Neural crest cell (in vitro differentiated cells): ENCODE data around the gene ADCY2. TPM values are rescaled to one million over a fixed set of nuclear protein-coding genes. Genes with fewer than 3 reads are reported as not detected.

Experiments
- DNase-seq: peaks from one replicate; pipeline ENCODE4 v3.0.0; 2021; ENCODE audit warnings: low read depth, mixed read lengths, low spot score
- H3K27ac Mint-ChIP-seq: one replicate; pipeline ENCODE4 v1.8.0; 2021; ENCODE audit warnings: mild to moderate bottlenecking, mixed read lengths; ENCODE audit not compliant: unreplicated experiment
- H3K27me3 Mint-ChIP-seq: 2 replicates; pipeline ENCODE4 v1.8.0; 2021; ENCODE audit warnings: low read depth, mild to moderate bottlenecking, mixed read lengths
- H3K36me3 Mint-ChIP-seq: 2 replicates; pipeline ENCODE4 v1.8.0; 2021; ENCODE audit warnings: low read depth, mild to moderate bottlenecking, mixed read lengths
- H3K4me1 Mint-ChIP-seq: 2 replicates; pipeline ENCODE4 v1.8.0; 2021; ENCODE audit warnings: mixed read lengths
- H3K4me3 Mint-ChIP-seq: one replicate; pipeline ENCODE4 v1.8.0; 2021; ENCODE audit warnings: mild to moderate bottlenecking, mixed read lengths
- H3K9me3 Mint-ChIP-seq: 2 replicates; pipeline ENCODE4 v1.8.0; 2021; ENCODE audit warnings: mixed read lengths
- total RNA-seq: library from RNA; stranded (reverse); gene quantifications from 2 replicates; pipeline ENCODE4 v1.2.1, GENCODE V29; 2021
- TF ChIP-seq, protein P1 (sequence below): fragments of 200-600 bp; sonication (generic); conservative IDR thresholded peaks from 2 replicates; pipeline ENCODE4 v1.5.0; 2021; ENCODE audit warnings: antibody characterized with exemption, mild to moderate bottlenecking

Gene ADCY2
- total RNA-seq, 1 donor from 2014 or later: 3.5 TPM

DNA sequence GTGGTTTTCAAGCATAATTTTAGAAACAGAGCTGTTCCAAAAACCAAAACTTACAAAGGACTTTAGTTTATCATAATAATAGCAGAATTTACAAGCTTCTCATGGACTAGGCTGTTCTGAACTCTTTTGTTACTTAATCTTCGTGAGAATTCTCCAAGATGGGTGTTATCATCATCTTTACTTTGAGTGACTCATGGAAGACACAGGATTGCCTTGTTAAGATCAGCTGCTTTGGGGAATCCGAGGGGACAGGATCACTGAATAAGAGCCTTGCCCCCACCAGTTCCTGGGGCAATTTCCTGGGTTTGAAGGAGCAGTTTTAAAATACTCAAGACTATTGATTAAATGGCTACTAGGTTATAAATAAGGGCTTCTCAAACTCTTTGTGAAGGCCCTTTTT is 374.5 kb downstream of the ADCY2 start:
- H3K4me3 Mint-ChIP-seq: no peak overlapping the region
- no peaks in the 10 kb centered on the region for H3K36me3 Mint-ChIP-seq
- H3K27me3 Mint-ChIP-seq: no peaks in the 10 kb centered on the region
- H3K4me1 Mint-ChIP-seq: peaks cover 4% of the 10 kb centered on the region
- H3K9me3 Mint-ChIP-seq: no peaks in the 10 kb centered on the region
- TF ChIP-seq, protein P1, sequence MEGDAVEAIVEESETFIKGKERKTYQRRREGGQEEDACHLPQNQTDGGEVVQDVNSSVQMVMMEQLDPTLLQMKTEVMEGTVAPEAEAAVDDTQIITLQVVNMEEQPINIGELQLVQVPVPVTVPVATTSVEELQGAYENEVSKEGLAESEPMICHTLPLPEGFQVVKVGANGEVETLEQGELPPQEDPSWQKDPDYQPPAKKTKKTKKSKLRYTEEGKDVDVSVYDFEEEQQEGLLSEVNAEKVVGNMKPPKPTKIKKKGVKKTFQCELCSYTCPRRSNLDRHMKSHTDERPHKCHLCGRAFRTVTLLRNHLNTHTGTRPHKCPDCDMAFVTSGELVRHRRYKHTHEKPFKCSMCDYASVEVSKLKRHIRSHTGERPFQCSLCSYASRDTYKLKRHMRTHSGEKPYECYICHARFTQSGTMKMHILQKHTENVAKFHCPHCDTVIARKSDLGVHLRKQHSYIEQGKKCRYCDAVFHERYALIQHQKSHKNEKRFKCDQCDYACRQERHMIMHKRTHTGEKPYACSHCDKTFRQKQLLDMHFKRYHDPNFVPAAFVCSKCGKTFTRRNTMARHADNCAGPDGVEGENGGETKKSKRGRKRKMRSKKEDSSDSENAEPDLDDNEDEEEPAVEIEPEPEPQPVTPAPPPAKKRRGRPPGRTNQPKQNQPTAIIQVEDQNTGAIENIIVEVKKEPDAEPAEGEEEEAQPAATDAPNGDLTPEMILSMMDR: no peak
- H3K27ac Mint-ChIP-seq: no peak overlapping the region
- DNase-seq: no peak

DNA sequence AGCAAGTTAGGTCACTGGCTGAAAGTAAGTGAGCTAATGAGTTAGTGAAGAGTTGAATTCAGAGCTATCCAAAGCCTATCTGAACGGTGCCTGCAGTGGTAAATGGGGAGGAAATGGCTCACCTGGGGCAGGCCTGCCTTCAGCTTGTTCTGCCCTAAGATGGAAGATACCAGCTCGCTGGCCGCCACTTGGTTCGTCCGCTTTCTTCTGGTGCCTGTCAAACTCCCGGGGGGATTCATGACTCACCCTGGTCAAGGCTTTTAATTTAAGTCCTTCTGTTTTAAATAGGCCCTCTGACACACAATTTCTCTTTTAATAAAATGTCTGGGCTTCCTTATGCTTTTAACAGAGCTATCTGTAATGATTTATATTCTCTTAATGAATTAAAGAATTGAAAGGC is 376.2 kb downstream of the ADCY2 start:
- Mint-ChIP-seq H3K27ac (no peak overlapping the region), H3K27me3 (no peaks in the 10 kb centered on the region), H3K9me3 (no peaks in the 10 kb centered on the region), H3K4me3 (no peak overlapping the region), H3K4me1 (peaks cover 4% of the 10 kb centered on the region), H3K36me3 (no peaks in the 10 kb centered on the region)
- TF ChIP-seq, protein P1: no peak
- no peak for DNase-seq

DNA sequence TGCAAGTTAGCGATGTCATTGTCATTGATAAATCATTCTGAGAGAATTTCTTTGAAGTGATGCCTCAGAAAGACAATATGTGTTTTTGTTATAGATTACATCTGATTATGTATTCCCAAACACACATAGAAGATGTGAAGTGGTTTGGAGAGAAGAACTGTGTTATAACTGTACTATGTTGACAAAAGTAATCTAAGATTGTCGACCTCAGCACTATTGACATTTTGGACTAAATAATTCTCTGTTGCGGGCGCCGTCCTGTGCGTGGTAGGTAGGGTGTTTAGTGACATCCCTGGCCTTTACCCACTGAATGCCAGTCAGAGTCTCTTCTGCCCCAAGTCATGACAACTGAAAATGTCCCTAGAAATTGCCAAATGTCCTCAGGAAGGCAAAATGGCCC is 377.2 kb downstream of the ADCY2 start:
- no peaks in the 10 kb centered on the region for H3K27me3 Mint-ChIP-seq
- TF ChIP-seq, protein P1: no peak
- no peaks in the 10 kb centered on the region for H3K9me3 Mint-ChIP-seq
- H3K36me3 Mint-ChIP-seq: no peaks in the 10 kb centered on the region
- H3K4me1 Mint-ChIP-seq: peaks cover 4% of the 10 kb centered on the region
- H3K4me3 Mint-ChIP-seq: no peak overlapping the region
- no peak for DNase-seq
- H3K27ac Mint-ChIP-seq: no peak overlapping the region

DNA sequence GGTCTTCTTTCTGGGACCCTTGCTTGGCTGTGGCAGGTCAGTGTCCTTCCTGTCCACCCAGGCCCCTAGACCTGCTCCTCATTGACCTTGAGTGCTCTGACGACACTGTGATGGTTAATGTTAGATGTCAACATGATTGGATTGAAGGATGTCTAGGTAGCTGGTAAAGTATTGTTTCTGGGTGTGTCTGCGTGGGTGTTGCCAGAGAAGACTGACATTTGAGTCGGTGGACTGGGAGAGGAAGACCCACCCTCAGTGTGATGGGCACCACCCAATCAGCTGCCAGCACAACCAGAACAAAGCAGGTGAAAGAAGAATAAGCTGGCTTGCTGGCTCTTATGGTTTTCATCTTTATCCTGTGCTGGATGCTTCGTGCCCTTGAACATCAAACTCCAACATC is 380.5 kb downstream of the ADCY2 start:
- H3K4me1 Mint-ChIP-seq: peaks cover 8% of the 10 kb centered on the region
- no peak for DNase-seq
- TF ChIP-seq, protein P1: no peak
- no peaks in the 10 kb centered on the region for H3K9me3 Mint-ChIP-seq
- no peaks in the 10 kb centered on the region for H3K36me3 Mint-ChIP-seq
- no peak overlapping the region for H3K27ac Mint-ChIP-seq
- no peak overlapping the region for H3K4me3 Mint-ChIP-seq
- H3K27me3 Mint-ChIP-seq: no peaks in the 10 kb centered on the region

DNA sequence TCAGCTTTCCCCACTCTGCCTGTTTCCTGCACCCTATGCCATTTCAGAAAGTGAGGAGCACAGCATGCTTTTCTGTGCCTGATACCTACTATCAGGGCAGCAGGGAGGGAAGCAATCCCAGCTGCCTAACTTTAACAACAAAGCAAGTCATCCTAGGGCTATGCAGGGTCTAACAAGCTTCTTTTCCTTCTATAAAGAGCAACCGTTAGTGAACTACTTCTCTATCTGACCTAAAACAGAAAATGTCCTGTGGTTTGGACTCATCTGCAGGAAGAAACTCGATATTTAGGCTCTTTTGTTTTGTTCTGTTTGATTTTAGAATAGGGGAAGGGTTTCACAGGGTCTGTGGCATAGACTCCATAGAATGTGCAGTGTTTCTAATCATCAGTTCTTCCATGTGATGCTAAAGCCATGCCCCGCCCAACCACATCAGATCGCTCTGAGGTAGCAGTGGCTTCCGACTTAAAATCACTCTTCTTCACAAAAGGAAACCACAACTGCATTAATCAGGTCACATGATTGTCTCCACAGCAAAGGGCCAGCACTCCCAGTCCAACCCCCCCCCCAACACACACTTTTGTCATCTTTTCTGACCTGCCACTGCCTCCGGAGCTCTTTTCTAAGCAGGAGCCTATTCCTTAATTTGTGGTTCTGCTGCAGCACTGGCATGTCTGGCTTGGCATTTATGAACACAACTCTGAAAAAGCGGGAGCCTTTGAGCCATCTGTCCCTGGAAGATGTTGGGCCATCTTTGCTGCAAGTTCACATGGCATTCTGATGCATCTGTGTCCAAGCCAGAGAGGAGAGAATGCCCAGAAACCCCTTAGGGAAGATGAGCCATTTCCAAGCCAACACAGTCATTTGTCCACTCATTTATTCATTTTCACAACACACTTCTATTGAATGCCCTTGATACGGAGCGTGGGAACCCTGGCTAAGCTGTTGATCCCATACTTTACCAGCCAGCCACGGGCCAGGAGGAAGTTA is 383.4 kb downstream of the ADCY2 start:
- H3K9me3 Mint-ChIP-seq: no peaks in the 10 kb centered on the region
- H3K27me3 Mint-ChIP-seq: no peaks in the 10 kb centered on the region
- no peaks in the 10 kb centered on the region for H3K36me3 Mint-ChIP-seq
- TF ChIP-seq, protein P1: no peak
- no peak for DNase-seq
- no peak overlapping the region for H3K4me3 Mint-ChIP-seq
- H3K4me1 Mint-ChIP-seq: peaks cover 8% of the 10 kb centered on the region
- H3K27ac Mint-ChIP-seq: peak overlapping the region; percentile 16
